MCF 10A (cell line): ENCODE data around the gene KLF15. TPM values are rescaled to one million over a fixed set of nuclear protein-coding genes. Genes with fewer than 3 reads are reported as not detected.

Source experiments
- BruUV-seq: library from RNA; stranded (reverse); fragments of 400-500 nt; replicated peaks from 2 replicates; lab custom pipeline; 2021; lab: Mats Ljungman, UMichigan
- CTCF ChIA-PET: fragments of 300-600 bp; sonication (Branson Sonifier 250); formaldehyde crosslinking; extraction: SDS; loops from one replicate; lab custom pipeline; 2021; ENCODE audit warnings: antibody characterized with exemption, inconsistent platforms; lab: Yijun Ruan, JAX
- POLR2A ChIA-PET: fragments of 300-600, 350-650 bp; sonication (Branson Sonifier 250); formaldehyde crosslinking; extraction: SDS; loops from one replicate; lab custom pipeline; 2020; ENCODE audit warnings: antibody characterized with exemption, inconsistent platforms; lab: Yijun Ruan, JAX
- DNase-seq: peaks from one replicate; pipeline ENCODE4 v3.0.0-alpha.2; 2018; ENCODE audit not compliant: unreplicated experiment
- H3K27ac Mint-ChIP-seq: one replicate; pipeline ENCODE4 v1.8.0; 2022; ENCODE audit warnings: mild to moderate bottlenecking, low read depth, mixed read lengths; ENCODE audit not compliant: unreplicated experiment
- H3K27me3 Mint-ChIP-seq: one replicate; pipeline ENCODE4 v1.8.0; 2022; ENCODE audit warnings: mixed read lengths; ENCODE audit not compliant: insufficient read depth, unreplicated experiment
- H3K36me3 Mint-ChIP-seq: one replicate; pipeline ENCODE4 v1.8.0; 2022; ENCODE audit warnings: mild to moderate bottlenecking, moderate library complexity, mixed read lengths; ENCODE audit not compliant: insufficient read depth, unreplicated experiment
- H3K4me1 Mint-ChIP-seq: one replicate; pipeline ENCODE4 v1.8.0; 2022; ENCODE audit warnings: mixed read lengths; ENCODE audit not compliant: insufficient read depth, unreplicated experiment
- H3K4me3 Mint-ChIP-seq: one replicate; pipeline ENCODE4 v1.8.0; 2022; ENCODE audit warnings: mild to moderate bottlenecking, moderate library complexity, mixed read lengths; ENCODE audit not compliant: unreplicated experiment
- H3K9me3 Mint-ChIP-seq: one replicate; pipeline ENCODE4 v1.8.0; 2022; ENCODE audit warnings: mixed read lengths; ENCODE audit not compliant: unreplicated experiment
- CTCF ChIP-seq: fragments of 200-600 bp; IDR thresholded peaks from one replicate; pipeline ENCODE4 v1.8.0; 2022; ENCODE audit warnings: antibody characterized with exemption, mild to moderate bottlenecking; ENCODE audit not compliant: unreplicated experiment
- intact Hi-C: fragments of 100-400 bp; cut with micrococcal nuclease; formaldehyde crosslinking; loops from 2 replicates; pipeline ENCODE4 v1.14.1; 2022
- total RNA-seq: library from RNA; stranded (reverse); gene quantifications from 2 replicates; pipeline ENCODE4 v1.2.3, GENCODE V29; 2022

KLF15 gene
- total RNA-seq, 1 experiment from 2014 or later, result 8.3 TPM

- TF ChIP-seq CTCF, result no peak
- H3K27me3 Mint-ChIP-seq, result peaks cover 5% of the 10 kb centered on the region
- CTCF ChIA-PET, result interaction anchor here (0.6 to 2.2 kb wide), 4 partner anchors 198 to 1149 kb away, joined by 3 to 10 read pairs (median 4); no protein-coding TSS in a partner anchor
- H3K9me3 Mint-ChIP-seq, result no peaks in the 10 kb centered on the region
- no peaks in the 10 kb centered on the region for H3K4me1 Mint-ChIP-seq
- intact Hi-C loops, result no loop called here
- no peak overlapping the region for H3K27ac Mint-ChIP-seq
- BruUV-seq, result no TSS peak
- no peaks in the 10 kb centered on the region for H3K36me3 Mint-ChIP-seq
- DNase-seq, result no peak
- no peak overlapping the region for H3K4me3 Mint-ChIP-seq
- POLR2A ChIA-PET, result no interaction called here
Observed at GRCh38 chr3:126395846-126396513, 38.8 kb upstream of the KLF15 start.

- Mint-ChIP-seq H3K36me3 (no peaks in the 10 kb centered on the region), H3K9me3 (no peaks in the 10 kb centered on the region), H3K4me3 (no peak overlapping the region), H3K27me3 (peaks cover 7% of the 10 kb centered on the region), H3K27ac (no peak overlapping the region), H3K4me1 (no peaks in the 10 kb centered on the region)
- no peak for DNase-seq
- POLR2A ChIA-PET, result no interaction called here
- BruUV-seq, result no TSS peak
- intact Hi-C loops, result no loop called here
- CTCF ChIA-PET, result interaction anchor here (1.1 to 2.2 kb wide), 2 partner anchors 197 to 261 kb away, joined by 4 to 12 read pairs; no protein-coding TSS in a partner anchor
- TF ChIP-seq CTCF, result no peak
Observed at GRCh38 chr3:126394977-126395321, 37.7 kb upstream of the KLF15 start.

GRCh38 chr3:126394179-126394976 lies 37.2 kb upstream of the KLF15 start, which contains the start of gene CFAP100:
TSS of gene CFAP100 (plus strand) at chr3:126394909. CDS start at chr3:126396001, 1,092 bp downstream.
- peaks cover 7% of the 10 kb centered on the region for H3K27me3 Mint-ChIP-seq
- POLR2A ChIA-PET, result no interaction called here
- intact Hi-C loops, result no loop called here

More at GRCh38 chr3:126394179-126394976, 37.2 kb upstream of the KLF15 start, which contains the start of gene CFAP100:
- no peaks in the 10 kb centered on the region for H3K9me3 Mint-ChIP-seq
- no peak within 1 kb of the TSS for H3K4me3 Mint-ChIP-seq
- no peak within 1 kb of the TSS for H3K27ac Mint-ChIP-seq
- BruUV-seq, result no TSS peak
- TF ChIP-seq CTCF, result no peak
- CTCF ChIA-PET, result interaction anchor here (2.2 kb wide), 1 partner anchor 260 kb away, joined by 12 read pairs; no protein-coding TSS in a partner anchor
- DNase-seq, result no peak
- no peaks in the 10 kb centered on the region for H3K36me3 Mint-ChIP-seq
- H3K4me1 Mint-ChIP-seq, result peaks cover 5% of the 10 kb centered on the region
